ENCODE results near the gene SOX5. TPM values are rescaled to one million over a fixed set of nuclear protein-coding genes. Genes with fewer than 3 reads are reported as not detected.

SOX5 gene
- total and polyA plus RNA-seq, 9 of the 15 experiments (the other 6 are each of a cell fraction or from before 2014, with no cell fraction given) = 8.3 to 16.5 (median 11.9) TPM

GRCh38 chr12:23824358-23824757 is 125.1 kb downstream of the SOX5 start:
- Histone ChIP-seq H3K9ac (ENCODE audit: insufficient read depth in 1 of 2, low read depth in 2 of 2, low read length in 2 of 2) (no peak overlapping the region), H3K4me3 (no peak overlapping the region), H3K36me3 (ENCODE audit: control insufficient read depth, insufficient read depth, low read length) (no peaks in the 10 kb centered on the region), H3K9me3 (replicated peaks; ENCODE audit: control insufficient read depth, insufficient read depth, low read depth, low read length) (no peaks in the 10 kb centered on the region), H3K27me3 (ENCODE audit: control insufficient read depth in 2 of 2, insufficient read depth in 2 of 2, low read length in 2 of 2) (no peaks in the 10 kb centered on the region), H3K4me2 (ENCODE audit: insufficient read depth, low read length) (no peak overlapping the region), H3K4me1 (replicated peaks in 1 of 2; ENCODE audit: control insufficient read depth in 2 of 2, insufficient read depth in 2 of 2, low read length in 2 of 2) (no peaks in the 10 kb centered on the region), H3K79me2 (ENCODE audit: control insufficient read depth, insufficient read depth, low read length) (no peaks in the 10 kb centered on the region), H3K27ac (ENCODE audit: extremely low read depth, low read depth, low read length) (no peak overlapping the region), H2AFZ (ENCODE audit: low read depth, low read length) (no peak overlapping the region), H4K20me1 (replicated peaks; ENCODE audit: control insufficient read depth, insufficient read depth, low read length) (no peaks in the 10 kb centered on the region), H3K9me1 (ENCODE audit: control insufficient read depth, insufficient read depth, low read length) (no peaks in the 10 kb centered on the region)
- no TSS peak for BruUV-seq (replicated peaks)
- DNase-seq (ENCODE audit: extremely low read depth in 1 of 4, low spot score in 3 of 4) = no peak
- ChIA-PET CTCF (ENCODE audit: low intra/inter-chr PET ratio) (no interaction called here), POLR2A (interaction anchor here (1.0 kb wide), 1 partner anchor 20 kb away, joined by 4 read pairs; no protein-coding TSS in a partner anchor)
- no peak for FAIRE-seq
- 66% methylated on average over 5 of the region's 8 CpGs for WGBS (ENCODE audit: insufficient coverage, low coverage, missing lambda C conversion rate)
- intact Hi-C loops (cut with micrococcal nuclease) = no loop called here
- no peak for ATAC-seq
- in situ Hi-C loops (cut with MboI) = no loop called here
- TF ChIP-seq ZBTB17 (CRISPR knock-in tag; IDR thresholded peaks at IDR 0.05) (no peak), SNIP1 (IDR thresholded peaks at IDR 0.05; ENCODE audit: low read depth) (no peak), MLLT1 (IDR thresholded peaks at IDR 0.05) (no peak), RREB1 (CRISPR knock-in tag; IDR thresholded peaks at IDR 0.05) (no peak), ZNF431 (CRISPR knock-in tag; IDR thresholded peaks at IDR 0.05) (no peak), ZHX1 (conservative IDR thresholded peaks at IDR 0.05; ENCODE audit: low read length) (no peak), ZNF717 (CRISPR knock-in tag; IDR thresholded peaks at IDR 0.05) (no peak), PHB (CRISPR knock-in tag; IDR thresholded peaks at IDR 0.05) (no peak), CBFA2T2 (conservative IDR thresholded peaks at IDR 0.05) (no peak), NCOA1 (IDR thresholded peaks at IDR 0.05; ENCODE audit: low read depth) (no peak), E2F8 (IDR thresholded peaks at IDR 0.05; ENCODE audit: low read depth, partially characterized antibody) (no peak)
